A549 (cell line): ENCODE measurements around the gene CCNI.

Experiments
- CTCF ChIP-seq: fragments of >200 bp; sonication (Bioruptor Twin); formaldehyde crosslinking; IDR thresholded peaks from 3 replicates; pipeline ENCODE4 v1.5.1; 2016
- E2F6 ChIP-seq: IDR thresholded peaks from 2 replicates; pipeline ENCODE4 v1.6.1; 2012; ENCODE audit warnings: low read depth, borderline replicate concordance
- HOXB5 ChIP-seq: fragments of 250-450 bp; sonication (Bioruptor Pico); IDR thresholded peaks from 2 replicates; pipeline ENCODE4 v1.5.0; 2020; ENCODE audit warnings: mild to moderate bottlenecking, moderate library complexity
- POLR2A ChIP-seq: IDR thresholded peaks from 2 replicates; pipeline ENCODE4 v1.6.1; 2012; ENCODE audit warnings: mild to moderate bottlenecking, low read length
- REST ChIP-seq: fragments of 200-600 bp; sonication (generic); IDR thresholded peaks from 2 replicates; pipeline ENCODE4 v1.6.1; 2016; ENCODE audit warnings: antibody characterized with exemption, mild to moderate bottlenecking, moderate library complexity
- RFX5 ChIP-seq: fragments of 450-650 bp; IDR thresholded peaks from 2 replicates; pipeline ENCODE4 v1.7.1; 2014; ENCODE audit warnings: antibody characterized with exemption, mild to moderate bottlenecking, moderate library complexity
- SMC3 ChIP-seq: fragments of >200 bp; sonication (Bioruptor Twin); formaldehyde crosslinking; IDR thresholded peaks from 3 replicates; pipeline ENCODE4 v1.6.1; 2018; ENCODE audit warnings: inconsistent platforms
- TP53 ChIP-seq: fragments of 250-450 bp; sonication (Bioruptor Pico); IDR thresholded peaks from 2 replicates; pipeline ENCODE4 v1.5.0; 2021; ENCODE audit warnings: mild to moderate bottlenecking, moderate library complexity
- ZFP36 ChIP-seq: fragments of 450-650 bp; IDR thresholded peaks from 2 replicates; pipeline ENCODE4 v1.6.1; 2014; ENCODE audit warnings: borderline replicate concordance; ENCODE audit not compliant: partially characterized antibody

- TF ChIP-seq TP53 (CRISPR knock-in tag), result no peak
- no peak for TF ChIP-seq CTCF
- TF ChIP-seq REST, result no peak
- no peak for TF ChIP-seq E2F6
- TF ChIP-seq POLR2A, result no peak
- no peak for TF ChIP-seq SMC3
- no peak for TF ChIP-seq ZFP36
- TF ChIP-seq HOXB5, result no peak
- TF ChIP-seq RFX5, result no peak
Measured at GRCh38 chr4:77001907-77002306, 73.9 kb downstream of the CCNI start.
